Superior temporal gyrus (tissue), 1 donor: ENCODE measurements around the gene CRB3.

Source experiments
- DNase-seq: peaks from one replicate; pipeline ENCODE4 v3.0.0-alpha.2; 2016; ENCODE audit errors: extremely low spot score

The CRB3 gene

DNA sequence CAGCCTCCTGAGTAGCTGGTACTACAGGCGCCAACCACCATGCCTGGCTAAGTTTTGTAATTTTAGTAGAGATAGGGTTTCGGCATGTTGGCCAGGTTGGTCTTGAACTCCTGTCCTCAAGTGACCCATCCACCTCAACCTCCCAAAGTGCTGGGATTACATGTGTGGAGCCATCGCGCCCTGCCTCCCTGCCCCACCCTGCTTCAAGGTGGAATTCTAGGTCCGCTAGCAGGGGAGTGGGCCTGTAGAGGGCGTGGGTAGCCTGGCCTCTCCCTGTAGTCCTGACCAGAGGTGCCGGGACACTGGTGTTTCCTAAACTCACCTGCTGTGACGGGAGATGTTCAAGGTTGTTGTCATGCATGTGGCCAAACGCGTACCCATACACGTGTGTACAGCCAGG lies 30.9 kb upstream of the CRB3 start:
- no peak for DNase-seq

DNA sequence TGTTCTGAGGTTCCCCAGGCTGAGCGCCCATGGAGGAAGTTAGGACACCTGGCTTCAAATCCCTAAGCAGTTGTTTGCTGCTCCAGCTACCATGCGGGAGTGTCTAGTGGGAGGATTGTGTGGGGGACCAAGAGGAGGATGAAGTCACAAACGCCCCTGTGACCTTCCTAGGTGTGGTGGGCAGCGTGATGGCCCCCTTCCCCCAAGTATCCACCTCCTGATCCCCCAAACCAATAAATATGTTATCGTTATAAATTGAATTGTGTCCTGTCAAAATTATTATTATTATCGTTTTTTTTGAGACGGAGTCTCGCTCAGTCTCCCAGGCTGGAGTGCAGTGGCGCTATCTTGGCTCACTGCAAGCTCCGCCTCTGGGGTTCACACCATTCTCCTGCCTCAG lies 30.4 kb upstream of the CRB3 start, which contains the start of gene SLC25A41:
TSS of gene SLC25A41 (minus strand) at position 101 of the 400 bp plus-strand sequence. CDS start at position 31, 70 bp downstream.
- DNase-seq: no peak

DNA sequence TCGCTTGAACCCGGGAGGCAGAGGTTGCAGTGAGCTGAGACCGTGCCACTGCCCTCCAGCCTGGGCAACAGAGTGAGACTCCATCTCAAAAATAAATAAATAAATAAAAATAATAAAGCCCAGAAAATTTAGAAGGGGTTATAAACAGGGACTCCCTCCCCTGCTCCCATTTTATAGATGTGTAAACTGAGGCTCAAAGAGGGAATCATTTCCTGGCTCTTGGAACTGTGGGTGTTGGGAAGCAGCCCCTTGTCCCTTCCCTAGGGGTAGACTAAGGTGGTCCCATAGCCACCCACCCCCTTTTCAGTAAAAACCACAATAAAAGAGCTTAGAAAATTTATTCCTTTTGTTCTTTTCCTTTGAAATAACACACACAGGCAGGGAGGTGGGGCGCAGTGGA lies 24.3 kb upstream of the CRB3 start:
- DNase-seq: no peak

DNA sequence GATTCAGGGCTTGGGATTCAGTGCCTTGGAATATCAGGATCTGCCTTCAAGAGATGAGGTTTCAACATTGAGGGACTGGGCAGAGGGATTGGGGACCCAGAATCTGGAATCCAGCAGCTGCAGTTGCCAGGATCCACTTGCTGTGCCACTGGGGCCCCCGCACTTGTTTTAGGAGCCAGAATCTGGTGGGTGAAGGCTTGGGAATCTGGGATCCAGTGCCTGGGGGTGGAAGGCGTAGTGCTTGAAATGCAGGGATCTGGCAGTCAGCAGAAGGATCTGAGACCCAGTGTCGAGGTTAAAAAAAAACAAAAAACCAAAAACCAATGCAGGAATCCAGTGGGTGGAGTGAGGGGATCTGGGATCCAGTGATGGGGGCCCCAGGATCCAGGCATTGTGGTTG lies 23.2 kb upstream of the CRB3 start:
- DNase-seq: no peak

DNA sequence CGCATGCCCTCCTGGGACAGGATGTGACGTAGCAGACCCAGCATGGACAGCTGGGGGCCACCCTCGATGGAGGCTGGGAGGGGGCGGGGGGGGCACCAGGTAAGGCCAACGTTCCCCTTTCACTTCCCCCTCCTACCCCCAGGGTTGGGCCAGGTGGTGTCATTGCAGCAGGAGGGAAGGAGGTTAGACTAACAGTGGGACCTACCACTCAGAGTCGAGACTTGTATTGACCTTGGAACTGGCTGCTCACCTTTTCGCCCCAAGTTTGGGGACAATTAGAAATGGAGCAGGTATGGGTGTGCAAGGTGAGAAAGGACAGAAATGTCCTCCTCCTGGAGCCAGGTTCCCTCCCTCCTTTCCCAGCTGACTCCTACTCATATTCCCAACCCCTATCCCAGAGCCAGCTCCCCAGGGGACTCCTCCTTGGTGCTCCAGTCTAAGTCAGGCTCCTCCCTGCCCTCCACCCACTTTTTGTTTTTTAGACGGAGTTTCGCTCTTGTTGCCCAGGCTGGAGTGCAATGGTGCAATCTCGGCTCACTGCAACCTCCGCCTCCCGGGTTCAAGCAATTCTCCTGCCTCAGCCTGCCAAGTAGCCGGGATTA lies 21.9 kb upstream of the CRB3 start:
- DNase-seq: no peak

DNA sequence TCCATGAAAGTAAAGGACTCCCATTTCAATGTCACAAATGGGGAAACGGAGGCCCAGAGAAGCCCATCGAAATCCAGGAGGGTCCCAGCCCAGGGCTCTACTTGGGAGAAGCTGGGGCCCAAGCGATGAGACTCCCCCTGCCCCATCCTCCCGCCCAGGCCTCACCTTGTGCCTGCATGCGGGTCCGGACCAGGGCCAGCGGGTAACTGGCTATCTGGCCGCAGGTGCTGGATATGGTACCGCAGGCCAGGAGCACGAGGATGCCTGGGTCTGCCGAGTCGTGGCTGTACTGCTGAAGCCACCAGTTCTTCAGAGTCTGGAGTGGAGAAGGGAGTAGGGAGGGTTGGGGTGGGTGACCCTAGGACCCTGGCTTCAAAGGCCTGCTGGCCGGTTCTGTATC lies 20.1 kb upstream of the CRB3 start:
- DNase-seq: no peak

DNA sequence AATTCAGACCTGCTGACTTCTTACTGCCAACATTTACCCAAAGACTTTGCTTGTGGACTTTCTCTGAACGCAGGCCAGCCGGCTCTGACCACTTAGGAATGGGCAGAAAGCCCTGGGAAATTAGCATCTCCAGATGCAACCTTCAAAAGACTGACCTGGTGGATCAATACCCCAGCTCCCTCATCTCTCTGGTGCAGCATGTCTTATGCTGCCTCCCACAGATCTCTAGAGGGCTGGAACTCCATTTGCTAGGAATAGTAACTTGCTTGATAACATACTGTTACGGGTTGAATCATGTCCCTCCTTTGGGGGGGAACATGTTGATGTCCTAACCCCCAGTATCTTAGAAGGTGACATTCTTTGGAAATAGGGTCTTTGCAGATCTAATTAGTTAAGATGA lies 17.6 kb upstream of the CRB3 start:
- DNase-seq: no peak

DNA sequence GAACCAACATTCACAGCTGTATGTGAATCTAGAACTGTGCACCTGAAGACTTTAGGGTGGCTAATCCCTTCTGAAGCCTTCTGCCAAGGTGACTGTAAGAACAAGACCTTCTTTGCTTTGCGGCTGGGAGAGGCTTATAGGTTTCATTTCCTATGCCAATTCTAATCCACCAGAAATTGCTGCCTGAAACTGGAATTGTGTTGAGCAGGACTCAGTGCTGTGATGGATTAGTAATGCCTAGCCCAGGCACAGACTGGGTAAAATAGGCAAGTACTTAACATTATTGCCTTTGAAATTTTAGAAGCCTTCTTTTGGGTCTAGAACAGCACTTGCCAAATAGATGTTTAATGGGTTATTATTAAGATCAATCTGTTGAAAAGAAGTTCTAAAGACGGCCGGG lies 16.0 kb upstream of the CRB3 start:
- no peak for DNase-seq

DNA sequence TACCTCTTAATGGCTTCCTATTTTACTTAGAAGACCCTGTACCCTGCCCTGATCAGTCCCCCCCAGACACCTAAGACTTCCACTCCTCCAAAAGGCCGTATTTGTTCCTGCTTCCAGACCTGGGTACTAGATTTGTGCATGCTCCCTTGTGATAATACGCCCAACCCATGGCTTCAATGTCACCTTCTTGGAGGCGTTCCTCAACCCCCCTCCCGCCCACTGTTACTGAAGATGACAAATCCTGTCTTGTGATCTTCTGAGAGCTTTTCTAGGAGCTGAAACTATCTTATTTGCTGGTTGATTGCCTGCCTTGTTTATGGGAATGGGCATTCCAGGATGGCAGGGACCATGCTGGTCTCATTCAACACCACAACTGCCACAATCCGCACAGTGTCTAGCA lies 13.9 kb upstream of the CRB3 start:
- no peak for DNase-seq

DNA sequence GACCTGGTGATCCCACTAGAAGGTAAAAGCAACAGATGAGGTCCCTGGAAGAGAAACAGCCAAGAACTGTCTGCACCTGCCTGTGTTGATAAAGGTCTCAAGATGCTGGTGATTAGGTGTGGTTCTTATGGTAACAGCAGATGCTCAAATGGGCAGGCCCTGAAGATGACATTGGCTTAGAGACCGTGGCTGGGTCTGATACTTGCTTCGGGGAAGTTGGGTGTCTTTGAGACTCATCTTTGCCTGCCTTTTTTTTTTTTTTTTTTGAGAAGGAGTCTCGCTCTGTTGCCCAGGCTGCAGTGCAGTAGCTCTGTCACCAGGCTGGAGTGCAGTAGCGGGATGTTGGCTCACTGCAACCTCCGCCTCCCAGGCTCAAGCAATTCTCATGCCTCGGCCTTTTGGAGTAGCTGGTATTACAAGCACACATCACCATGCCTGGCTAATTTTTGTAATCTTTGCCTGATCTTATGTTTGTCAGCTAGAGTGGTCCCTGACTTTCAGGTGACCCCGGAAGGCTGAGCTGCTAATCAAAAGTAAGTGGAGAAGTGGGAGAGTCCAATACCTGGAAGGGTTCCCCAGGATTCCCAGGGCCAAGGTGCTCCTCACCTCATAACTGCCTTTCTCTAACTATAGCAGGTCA lies 12.4 kb upstream of the CRB3 start:
- no peak for DNase-seq

DNA sequence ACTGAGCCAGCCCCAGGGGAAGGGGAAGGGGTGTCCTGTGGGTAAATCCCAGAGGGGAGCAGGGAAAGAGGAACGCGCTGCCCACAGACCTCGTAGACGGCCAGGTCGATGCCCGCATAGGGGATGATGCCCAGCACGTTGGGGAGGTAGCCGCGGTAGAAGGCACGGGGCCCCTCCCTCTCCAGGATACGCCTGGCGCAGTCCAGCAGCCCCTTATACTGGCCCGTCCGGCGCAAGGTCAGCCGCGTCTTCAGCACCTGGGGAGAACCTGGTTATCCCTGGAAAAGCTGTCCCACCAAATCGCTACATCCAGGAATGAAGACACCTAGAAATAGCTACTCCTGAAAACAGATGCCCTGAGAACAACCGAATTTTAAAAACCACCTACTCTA lies 11.9 kb upstream of the CRB3 start:
- no peak for DNase-seq

DNA sequence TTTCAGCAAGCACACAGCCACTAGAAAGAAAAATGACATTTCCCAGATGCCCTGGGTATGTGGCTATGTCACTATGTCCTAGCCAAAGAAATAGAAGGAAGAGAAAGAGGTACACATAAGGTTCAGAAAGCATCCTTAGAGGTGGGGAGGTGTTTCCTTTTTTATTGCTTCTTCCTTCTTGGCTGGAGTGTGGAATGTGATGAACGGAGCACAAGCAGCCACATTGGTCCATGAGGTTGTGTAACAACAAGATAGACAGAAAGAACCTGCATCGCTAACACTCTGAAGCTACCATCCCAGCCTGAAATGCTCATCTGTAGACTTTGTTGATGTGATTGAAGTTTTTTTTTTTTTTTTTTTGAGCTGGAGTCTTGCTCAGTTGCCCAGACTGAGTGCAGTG lies 11.2 kb upstream of the CRB3 start:
- DNase-seq: no peak

DNA sequence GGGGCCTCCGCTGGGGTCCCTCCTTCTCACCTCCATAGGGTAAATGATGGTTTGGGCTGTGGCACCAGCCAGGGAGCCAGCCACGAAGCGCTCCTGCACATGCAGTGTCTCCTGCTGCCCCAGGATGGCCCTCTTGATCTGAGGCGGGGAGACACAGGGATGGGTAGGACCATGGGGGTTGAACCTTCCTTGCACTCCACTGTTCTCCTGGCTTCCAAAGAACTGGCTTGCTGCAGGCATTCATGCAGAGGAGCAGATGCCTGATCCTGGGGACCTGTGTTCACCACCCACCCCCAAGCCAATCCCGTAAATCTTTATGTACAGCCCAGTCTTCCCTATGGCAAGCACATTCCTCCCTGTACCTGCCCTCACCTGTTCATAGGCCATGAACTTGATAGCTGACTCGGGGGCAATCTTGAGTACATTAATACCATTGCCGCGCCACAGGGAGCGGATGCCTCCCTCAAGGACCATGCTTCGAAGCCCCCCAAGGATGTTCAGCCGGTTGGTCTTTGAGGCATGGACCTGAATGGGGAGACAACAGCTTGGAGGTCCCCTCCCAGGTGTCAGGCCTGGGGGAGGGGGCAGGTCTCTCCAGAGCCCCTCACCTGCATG lies 10.0 kb upstream of the CRB3 start:
- DNase-seq: no peak

DNA sequence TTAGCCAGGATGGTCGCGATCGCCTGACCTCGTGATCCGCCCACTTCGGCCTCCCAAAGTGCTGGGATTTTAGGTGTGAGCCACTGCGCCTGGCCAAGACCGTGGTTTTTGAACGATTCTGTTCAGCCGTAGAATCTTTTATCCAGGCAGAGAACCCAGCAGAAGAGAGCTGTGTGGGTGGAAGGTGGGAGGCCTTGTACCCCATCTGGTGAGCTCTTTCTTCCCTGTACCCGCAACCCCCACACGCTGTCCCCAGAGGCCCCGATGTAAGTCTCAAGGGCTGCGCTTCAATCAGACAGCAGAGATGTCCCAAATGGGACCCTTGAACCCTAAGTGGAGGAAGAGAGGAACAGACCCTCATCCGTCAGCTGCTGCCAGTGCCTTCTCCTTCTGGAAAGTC lies 8.1 kb upstream of the CRB3 start:
- no peak for DNase-seq

DNA sequence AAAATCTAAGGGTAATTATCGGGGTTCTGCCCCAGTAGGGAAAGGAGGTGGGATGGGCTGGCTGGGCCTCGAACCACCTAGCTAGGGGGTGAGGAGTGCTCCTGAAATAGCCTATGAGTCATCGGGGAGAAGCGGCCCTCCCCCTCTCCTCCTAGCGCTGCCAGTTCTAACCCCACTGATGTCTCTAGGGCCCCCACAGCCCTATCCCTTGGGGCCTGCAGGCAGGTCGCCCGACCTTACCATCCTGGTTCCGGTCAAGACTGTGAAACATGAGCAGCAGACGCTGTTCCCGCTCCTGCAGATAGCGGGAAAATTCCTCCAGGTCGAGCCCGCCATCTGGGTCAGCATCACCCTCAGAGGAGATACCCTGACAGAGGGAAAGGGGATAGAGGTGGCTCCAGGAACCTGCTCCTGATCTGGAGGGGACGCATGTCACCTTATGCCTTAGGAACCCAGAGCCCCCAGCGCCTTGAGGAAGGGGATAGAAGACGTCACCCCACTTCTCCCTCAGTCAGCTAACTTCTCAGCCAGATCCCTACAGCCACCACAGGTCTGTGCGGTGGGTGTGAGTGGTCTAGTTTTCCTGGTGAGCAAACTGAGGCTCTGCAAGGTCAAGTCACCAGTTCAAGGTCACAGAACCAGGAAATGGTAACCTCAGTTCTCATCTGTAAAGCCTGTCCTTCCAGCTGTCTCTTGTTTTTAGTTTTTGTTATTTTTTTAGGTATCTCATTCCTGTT lies 5.9 kb upstream of the CRB3 start:
- DNase-seq: no peak

DNA sequence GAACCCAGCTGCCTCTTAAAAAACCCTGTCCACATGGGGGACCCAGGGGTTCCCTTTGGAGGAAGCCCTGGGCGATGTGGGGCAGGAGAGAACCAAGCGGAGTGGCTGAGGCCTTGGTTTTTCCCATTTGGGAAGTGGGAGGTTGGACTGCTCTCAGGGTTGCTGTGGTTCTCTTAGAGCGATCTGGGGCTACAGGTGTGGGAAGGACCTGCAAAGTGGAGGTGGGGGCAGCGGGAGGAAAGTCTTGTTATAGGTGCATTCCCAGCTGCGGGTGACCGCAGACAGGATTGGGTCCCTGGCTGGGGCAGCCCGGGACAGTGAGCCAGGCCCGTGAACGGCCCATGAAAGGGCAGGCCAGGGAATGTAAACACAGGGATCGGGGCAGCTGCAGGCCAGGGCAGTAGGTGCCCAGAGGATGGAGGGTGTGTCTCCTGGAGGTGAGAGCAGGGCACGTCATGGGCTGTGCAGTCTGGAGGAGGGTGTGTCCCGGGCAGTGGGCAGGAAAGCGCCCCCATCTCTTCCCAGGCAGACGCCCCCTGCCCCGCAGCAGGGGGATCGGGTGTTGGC lies 5.3 kb upstream of the CRB3 start:
- no peak for DNase-seq

DNA sequence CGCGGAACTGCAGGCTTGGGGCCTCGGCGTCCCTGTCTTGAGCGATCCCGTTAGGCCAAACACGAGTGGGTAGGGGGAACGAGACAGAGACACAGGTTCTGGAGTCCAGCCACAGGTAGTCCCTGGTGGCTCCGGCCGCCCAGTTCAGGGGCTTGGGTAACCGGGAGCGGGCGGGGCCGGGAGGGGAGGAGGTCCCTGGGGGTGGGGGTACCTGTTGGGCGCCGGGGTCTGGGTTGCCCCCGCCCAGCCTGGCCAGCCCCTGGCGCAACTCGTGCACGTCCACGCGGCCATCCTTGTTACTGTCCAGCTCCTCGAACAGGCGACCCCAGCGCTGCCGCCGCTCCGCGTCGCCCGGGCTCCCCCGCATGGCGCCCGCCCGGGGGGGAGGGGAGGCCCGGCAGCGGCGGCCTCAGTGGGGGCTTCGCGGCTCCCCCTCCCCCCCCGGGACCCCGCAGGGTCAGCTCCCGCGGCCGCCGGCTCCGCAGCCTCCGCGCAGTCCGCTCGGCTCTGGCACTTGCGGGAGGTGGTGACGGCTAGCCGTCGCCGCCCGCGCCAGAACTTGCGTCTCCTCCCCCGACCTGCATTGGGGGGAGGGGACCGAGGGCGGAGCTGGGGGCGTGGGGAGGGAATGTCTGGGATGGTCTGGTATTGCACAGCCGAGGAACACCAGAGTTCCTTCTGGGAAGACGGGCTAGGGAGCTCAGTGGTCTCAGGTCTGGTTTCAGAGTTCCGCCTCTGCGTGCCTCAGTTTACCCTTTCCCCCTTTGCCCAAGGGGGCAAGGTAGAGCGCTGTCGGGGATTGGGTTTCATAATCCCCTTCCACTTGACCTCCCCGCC lies 4.6 kb upstream of the CRB3 start, which contains the start of gene SLC25A23:
TSS of gene SLC25A23 (minus strand) at position 531 of the 837 bp plus-strand sequence. CDS start at position 367, 164 bp downstream.
- peak; percentile 67 for DNase-seq

DNA sequence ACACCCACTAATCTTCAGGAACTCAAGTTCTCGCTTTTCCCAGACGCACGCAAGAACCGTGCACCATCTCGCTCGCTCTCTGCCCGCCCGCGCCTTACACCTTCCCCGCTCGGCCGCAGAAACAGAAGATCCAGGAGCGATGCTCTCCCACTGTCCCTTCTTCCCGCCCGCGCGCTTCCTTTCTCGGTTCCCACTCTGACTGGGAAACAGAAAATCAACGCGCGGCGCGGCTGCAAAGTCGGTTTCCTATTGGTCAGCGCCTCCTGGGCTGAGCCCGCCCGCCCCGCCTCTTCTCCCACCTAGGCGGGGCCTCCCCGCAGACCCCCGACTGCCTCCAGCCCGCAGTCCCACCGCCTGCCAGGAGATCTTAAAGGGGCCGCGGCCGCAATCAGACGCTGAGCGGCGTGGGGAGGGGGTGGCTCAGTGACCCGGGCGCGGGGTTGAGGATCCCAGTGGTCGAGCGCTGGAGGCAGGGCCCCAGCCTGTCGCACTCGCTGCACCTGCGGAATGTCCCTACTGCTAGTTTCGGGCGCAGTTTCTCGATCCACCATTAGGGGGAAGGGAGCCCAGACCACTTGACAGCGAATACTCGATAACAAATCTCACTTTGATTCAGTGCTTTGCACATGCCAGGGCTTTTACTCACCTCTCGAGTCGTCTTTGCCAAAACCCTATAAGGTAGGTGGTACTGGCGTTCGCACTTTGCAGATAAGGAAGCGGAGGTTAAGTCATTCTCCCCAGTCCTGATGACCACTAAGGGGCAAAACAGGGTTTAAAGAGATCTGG lies 3.8 kb upstream of the CRB3 start:
- DNase-seq: peak; percentile 99

DNA sequence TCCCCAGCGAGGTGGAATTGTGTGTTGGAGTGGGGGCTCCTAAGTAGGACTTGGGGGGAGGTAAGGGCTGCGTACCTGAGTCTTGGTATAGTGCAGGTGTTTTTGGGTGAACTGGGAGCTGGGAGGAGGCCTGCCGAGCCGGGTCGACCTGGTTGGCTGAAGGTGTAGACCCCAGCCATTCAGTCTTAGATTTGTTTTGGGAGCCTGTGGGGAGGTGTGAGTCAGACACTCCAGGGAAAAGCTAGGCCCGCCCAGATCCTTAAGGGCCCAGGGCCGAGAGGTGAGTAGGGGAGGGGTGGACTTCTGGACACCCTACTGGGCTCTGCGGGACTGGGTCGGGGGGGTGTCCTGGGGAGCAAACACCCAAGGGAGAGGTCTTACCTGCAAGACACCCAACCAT lies 935 bp downstream of the CRB3 start:
- no peak for DNase-seq

DNA sequence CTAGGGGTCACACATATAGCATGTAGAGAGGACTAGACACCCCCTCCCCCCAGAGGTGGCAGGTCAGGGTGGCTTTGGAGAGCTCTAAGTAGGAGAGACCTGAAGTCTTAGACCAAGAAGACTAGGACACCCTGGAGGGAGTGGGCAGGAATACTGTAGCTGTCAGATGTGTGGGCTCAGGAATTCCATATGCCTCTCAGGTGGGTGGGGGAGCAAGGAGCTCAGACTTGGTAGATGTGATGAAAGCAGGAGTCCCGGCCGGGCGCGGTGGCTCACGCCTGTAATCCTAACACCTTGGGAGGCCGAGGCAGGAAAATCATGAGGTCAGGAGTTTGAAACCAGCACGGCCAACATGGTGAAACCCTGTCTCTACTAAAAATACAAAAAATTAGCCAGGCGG lies 1.6 kb downstream of the CRB3 start:
- DNase-seq: no peak
